ENCODE results near the gene TRIO. TPM values are rescaled to one million over a fixed set of nuclear protein-coding genes. Genes with fewer than 3 reads are reported as not detected.
A peak's percentile ranks its signal among the peaks of the same experiment; 100 is the strongest.

The TRIO gene
- total and polyA plus RNA-seq, 2 experiments from 2014 or later = 18.5 to 78.2 TPM

- Histone ChIP-seq H3K9me3 (ENCODE audit: low read depth) (no peaks in the 10 kb centered on the region), H4K20me1 (ENCODE audit: insufficient read depth, poor library complexity, severe bottlenecking) (no peaks in the 10 kb centered on the region), H3K4me2 (no peak overlapping the region), H3K27ac (no peak overlapping the region), H3K27me3 (no peaks in the 10 kb centered on the region), H3K79me2 (peaks cover 5% of the 10 kb centered on the region), H3K36me3 (replicated peaks; ENCODE audit: insufficient read depth, low read depth) (no peaks in the 10 kb centered on the region), H3K4me1 (ENCODE audit: insufficient read depth) (peaks cover 9% of the 10 kb centered on the region), H3K4me3 (no peak overlapping the region), H2AFZ (no peak overlapping the region), H3K9me2 (replicated peaks; ENCODE audit: insufficient read depth) (no peaks in the 10 kb centered on the region)
- no peak for DNase-seq (ENCODE audit: low spot score)
- TF ChIP-seq CTCF (IDR thresholded peaks at IDR 0.05; ENCODE audit: poor library complexity) = no peak
- no peak for TF ChIP-seq EZH2 (IDR thresholded peaks at IDR 0.05; ENCODE audit: borderline replicate concordance)
- TF ChIP-seq EZH2phosphoT487 (IDR thresholded peaks at IDR 0.05; ENCODE audit: low read depth, severe bottlenecking, unreplicated experiment) = no peak
- 100% methylated on average over 6 of the region's 6 CpGs for WGBS (ENCODE audit: low lambda C conversion rate, missing lambda C conversion rate)
Measured at GRCh38 chr5:14402424-14402823, 259.3 kb downstream of the TRIO start.

GRCh38 chr5:14404780-14405179 is 261.6 kb downstream of the TRIO start:
- no peaks in the 10 kb centered on the region for H4K20me1 ChIP-seq (ENCODE audit: insufficient read depth, poor library complexity, severe bottlenecking)
- H3K9me3 ChIP-seq (ENCODE audit: low read depth) = no peaks in the 10 kb centered on the region
- no peak overlapping the region for H3K4me3 ChIP-seq
- 95% methylated on average over 6 of the region's 6 CpGs for WGBS (ENCODE audit: low lambda C conversion rate, missing lambda C conversion rate)
- peaks cover 5% of the 10 kb centered on the region for H3K79me2 ChIP-seq
- DNase-seq (ENCODE audit: low spot score) = no peak
- no peaks in the 10 kb centered on the region for H3K36me3 ChIP-seq (replicated peaks; ENCODE audit: insufficient read depth, low read depth)
- peaks cover 9% of the 10 kb centered on the region for H3K4me1 ChIP-seq (ENCODE audit: insufficient read depth)
- no peak for TF ChIP-seq CTCF (IDR thresholded peaks at IDR 0.05; ENCODE audit: poor library complexity)
- TF ChIP-seq EZH2 (IDR thresholded peaks at IDR 0.05; ENCODE audit: borderline replicate concordance) = no peak
- no peak for TF ChIP-seq EZH2phosphoT487 (IDR thresholded peaks at IDR 0.05; ENCODE audit: low read depth, severe bottlenecking, unreplicated experiment)
- no peak overlapping the region for H3K4me2 ChIP-seq
- no peak overlapping the region for H2AFZ ChIP-seq
- H3K9me2 ChIP-seq (replicated peaks; ENCODE audit: insufficient read depth) = no peaks in the 10 kb centered on the region
- H3K27me3 ChIP-seq = no peaks in the 10 kb centered on the region
- H3K27ac ChIP-seq = peak overlapping the region; percentile 82

GRCh38 chr5:14405267-14405666 is 262.1 kb downstream of the TRIO start:
- Histone ChIP-seq H3K27me3 (no peaks in the 10 kb centered on the region), H3K79me2 (peaks cover 5% of the 10 kb centered on the region), H2AFZ (no peak overlapping the region), H3K9me3 (ENCODE audit: low read depth) (no peaks in the 10 kb centered on the region), H3K4me2 (peak overlapping the region; percentile 52), H4K20me1 (ENCODE audit: insufficient read depth, poor library complexity, severe bottlenecking) (no peaks in the 10 kb centered on the region), H3K36me3 (replicated peaks; ENCODE audit: insufficient read depth, low read depth) (no peaks in the 10 kb centered on the region), H3K27ac (peak overlapping the region; percentile 82), H3K4me3 (no peak overlapping the region), H3K4me1 (ENCODE audit: insufficient read depth) (peaks cover 9% of the 10 kb centered on the region), H3K9me2 (replicated peaks; ENCODE audit: insufficient read depth) (no peaks in the 10 kb centered on the region)
- WGBS (ENCODE audit: low lambda C conversion rate, missing lambda C conversion rate) = 85% methylated on average over 10 of the region's 10 CpGs
- no peak for DNase-seq (ENCODE audit: low spot score)
- TF ChIP-seq EZH2 (IDR thresholded peaks at IDR 0.05; ENCODE audit: borderline replicate concordance) (no peak), CTCF (IDR thresholded peaks at IDR 0.05; ENCODE audit: poor library complexity) (peak; percentile 26), EZH2phosphoT487 (IDR thresholded peaks at IDR 0.05; ENCODE audit: low read depth, severe bottlenecking, unreplicated experiment) (no peak)
